Body of pancreas (tissue), 4 donors: ENCODE measurements around the gene SORL1.
"Not testable (repeated sequence)": the region's sequence is repeated elsewhere in the genome, so short reads cannot be mapped to it uniquely, and the experiment has no call there.

ENCODE experiments used
- POLR2A ChIP-seq, 3 donors: fragments of 450-650 bp; IDR thresholded peaks; one replicate each; pipeline ENCODE4 v1.6.1; 2016; ENCODE audit warnings: antibody characterized with exemption in 3 of 3, mild to moderate bottlenecking in 2 of 3
- TF ChIP-seq, protein P1 (sequence below), 7 experiments: fragments of 450-650 bp in 4 of 7; fragments of 200-600 bp in 3 of 7; sonication (generic) in 3 of 7; IDR thresholded peaks; one replicate each; pipeline ENCODE4 v1.5.1; 2016 to 2019; ENCODE audit warnings: antibody characterized with exemption in 7 of 7

DNA sequence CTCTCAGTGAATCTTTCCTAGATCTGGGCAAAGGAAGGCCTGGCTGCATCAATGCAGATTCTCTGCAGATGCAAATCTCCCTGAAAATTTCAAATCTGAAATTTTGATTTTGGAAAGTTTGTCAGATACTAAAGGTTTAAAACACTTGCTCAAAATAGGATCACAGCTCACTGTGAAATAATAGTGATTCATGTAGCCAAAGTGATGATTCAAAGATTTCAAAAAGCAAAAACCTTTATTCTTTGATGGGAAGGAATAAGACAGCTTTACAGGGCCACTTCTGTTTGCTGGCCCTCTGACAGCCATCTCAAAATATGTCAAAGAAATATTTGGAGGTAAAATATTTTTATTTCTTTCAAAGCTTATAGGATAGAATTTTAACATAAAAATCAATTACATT lies 40.8 kb upstream of the SORL1 start:
- not testable (repeated sequence) for TF ChIP-seq POLR2A (IDR thresholded peaks at IDR 0.05)
- TF ChIP-seq, protein P1, sequence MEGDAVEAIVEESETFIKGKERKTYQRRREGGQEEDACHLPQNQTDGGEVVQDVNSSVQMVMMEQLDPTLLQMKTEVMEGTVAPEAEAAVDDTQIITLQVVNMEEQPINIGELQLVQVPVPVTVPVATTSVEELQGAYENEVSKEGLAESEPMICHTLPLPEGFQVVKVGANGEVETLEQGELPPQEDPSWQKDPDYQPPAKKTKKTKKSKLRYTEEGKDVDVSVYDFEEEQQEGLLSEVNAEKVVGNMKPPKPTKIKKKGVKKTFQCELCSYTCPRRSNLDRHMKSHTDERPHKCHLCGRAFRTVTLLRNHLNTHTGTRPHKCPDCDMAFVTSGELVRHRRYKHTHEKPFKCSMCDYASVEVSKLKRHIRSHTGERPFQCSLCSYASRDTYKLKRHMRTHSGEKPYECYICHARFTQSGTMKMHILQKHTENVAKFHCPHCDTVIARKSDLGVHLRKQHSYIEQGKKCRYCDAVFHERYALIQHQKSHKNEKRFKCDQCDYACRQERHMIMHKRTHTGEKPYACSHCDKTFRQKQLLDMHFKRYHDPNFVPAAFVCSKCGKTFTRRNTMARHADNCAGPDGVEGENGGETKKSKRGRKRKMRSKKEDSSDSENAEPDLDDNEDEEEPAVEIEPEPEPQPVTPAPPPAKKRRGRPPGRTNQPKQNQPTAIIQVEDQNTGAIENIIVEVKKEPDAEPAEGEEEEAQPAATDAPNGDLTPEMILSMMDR (IDR thresholded peaks at IDR 0.05): not testable (repeated sequence)
